Psoas muscle (tissue), 8 donors: ENCODE results near the gene CEP135. TPM values are rescaled to one million over a fixed set of nuclear protein-coding genes. Genes with fewer than 3 reads are reported as not detected.

Experiments
- ATAC-seq, 4 donors: fragments of 200-7000 bp; cut with Tn5 transposase; one replicate each; pipeline ENCODE4 v1.9.1; 2020; ENCODE audit warnings: moderate library complexity in 3 of 4, mild to moderate bottlenecking in 2 of 4
- DNase-seq, 2 donors: peaks; one replicate each; pipeline ENCODE4 v3.0.0-alpha.2; 2020
- H3K27ac ChIP-seq: fragments of 200-600 bp; one replicate; pipeline ENCODE4 v1.8.0; 2022
- H3K27me3 ChIP-seq, 3 donors: fragments of 200-600 bp in 1 of 3; one replicate each; pipeline versions ENCODE4 v1.6.1 to v1.8.0; 2013 to 2022; ENCODE audit warnings: low read length in 2 of 3, mild to moderate bottlenecking in 2 of 3, moderate library complexity in 1 of 3; ENCODE audit not compliant: insufficient read depth in 3 of 3
- H3K36me3 ChIP-seq, 2 donors: fragments of 200-600 bp in 1 of 2; one replicate each; pipeline versions ENCODE4 v1.6.1 to v1.8.0; 2013 to 2022; ENCODE audit warnings: low read depth in 1 of 2, mild to moderate bottlenecking in 1 of 2, moderate library complexity in 1 of 2; ENCODE audit not compliant: insufficient read depth in 1 of 2
- H3K4me1 ChIP-seq: fragments of 200-600 bp; one replicate; pipeline ENCODE4 v1.8.0; 2022
- H3K4me3 ChIP-seq: fragments of 200-600 bp; one replicate; pipeline ENCODE4 v1.8.0; 2022; ENCODE audit warnings: mild to moderate bottlenecking
- H3K9me3 ChIP-seq: fragments of 200-600 bp; one replicate; pipeline ENCODE4 v1.8.0; 2022
- WGBS, 3 donors: extraction: QIAGEN DNeasy Blood & Tissue Kit; methylation state at CpG; one replicate each; pipeline versions ENCODE4 v1.1.6 to v1.1.7; 2013; 5-methylcytosine and 5-hydroxymethylcytosine counted together
- intact Hi-C, 2 donors: fragments of 100-400 bp; cut with DNase I; formaldehyde crosslinking; loops; one replicate each; pipeline versions ENCODE4 v1.11.0 to v1.14.2; 2022
- polyA plus RNA-seq, 3 donors: library from polyadenylated mRNA; stranded (reverse); fragments of 200-250 nt; gene quantifications; one replicate each; pipeline ENCODE4 v1.2.3, GENCODE V29; 2013
- total RNA-seq, 4 donors: library from RNA; stranded (reverse); fragmentation: NEBNext Ultra II Directional in 2 of 4; extraction: Animal tissue kit (Norgen Biotek cat#: 25700) in 2 of 4; gene quantifications; one replicate each; pipeline versions ENCODE4 v1.2.1 to v1.2.4, GENCODE V29; 2021 to 2023
- TF ChIP-seq, protein P1 (sequence below): fragments of 200-600 bp; IDR thresholded peaks from one replicate; pipeline ENCODE4 v1.8.0; 2022; ENCODE audit warnings: antibody characterized with exemption
- donor health status: healthy with polysubstance abuse.
- donor health status: DM: no; HTN: no; CAD: no; lungs with moderate emphysema.
- donor health status: Bipolar disorder and iron deficiency.
- donor health status: healthy.
- donor health status: DM: yes; HTN: yes; CAD: no.
- donor health status: DM: no; HTN: no; CAD: no.
- donor health status: DM: no; HTN: no; CAD: no.
- donor health status: DM: yes; HTN: yes; CAD: no.

CEP135 gene
- total and polyA plus RNA-seq, 7 donors = 0.55 to 2.0 (median 1.6) TPM

DNA sequence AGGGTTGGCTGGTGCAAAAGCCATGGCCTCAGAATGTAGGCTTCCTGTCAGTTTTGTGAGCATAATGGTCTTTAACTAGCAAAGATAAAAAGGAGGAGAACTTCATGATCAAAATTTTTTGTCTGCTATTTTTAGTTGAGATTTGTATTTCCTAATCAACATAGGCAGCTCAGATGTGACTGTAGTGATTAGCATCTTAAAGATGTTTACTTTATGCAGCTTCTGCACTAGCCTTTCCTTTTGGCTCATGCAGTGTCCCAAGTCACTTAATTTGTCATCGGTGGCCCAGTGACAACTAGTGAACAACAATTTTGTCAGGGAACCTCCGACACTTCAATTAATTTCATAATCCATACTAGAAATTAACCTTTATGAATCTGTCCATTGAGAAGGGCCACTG is 109.8 kb downstream of the CEP135 start:
- ATAC-seq (no peak), DNase-seq (no peak)
- Histone ChIP-seq H3K4me1 (no peaks in the 10 kb centered on the region), H3K9me3 (no peaks in the 10 kb centered on the region), H3K27me3 (peaks cover 0 to 3% (median 3%) of the 10 kb centered on the region in 3 donors), H3K4me3 (no peak overlapping the region), H3K27ac (no peak overlapping the region), H3K36me3 (no peaks in the 10 kb centered on the region)
- TF ChIP-seq, protein P1, sequence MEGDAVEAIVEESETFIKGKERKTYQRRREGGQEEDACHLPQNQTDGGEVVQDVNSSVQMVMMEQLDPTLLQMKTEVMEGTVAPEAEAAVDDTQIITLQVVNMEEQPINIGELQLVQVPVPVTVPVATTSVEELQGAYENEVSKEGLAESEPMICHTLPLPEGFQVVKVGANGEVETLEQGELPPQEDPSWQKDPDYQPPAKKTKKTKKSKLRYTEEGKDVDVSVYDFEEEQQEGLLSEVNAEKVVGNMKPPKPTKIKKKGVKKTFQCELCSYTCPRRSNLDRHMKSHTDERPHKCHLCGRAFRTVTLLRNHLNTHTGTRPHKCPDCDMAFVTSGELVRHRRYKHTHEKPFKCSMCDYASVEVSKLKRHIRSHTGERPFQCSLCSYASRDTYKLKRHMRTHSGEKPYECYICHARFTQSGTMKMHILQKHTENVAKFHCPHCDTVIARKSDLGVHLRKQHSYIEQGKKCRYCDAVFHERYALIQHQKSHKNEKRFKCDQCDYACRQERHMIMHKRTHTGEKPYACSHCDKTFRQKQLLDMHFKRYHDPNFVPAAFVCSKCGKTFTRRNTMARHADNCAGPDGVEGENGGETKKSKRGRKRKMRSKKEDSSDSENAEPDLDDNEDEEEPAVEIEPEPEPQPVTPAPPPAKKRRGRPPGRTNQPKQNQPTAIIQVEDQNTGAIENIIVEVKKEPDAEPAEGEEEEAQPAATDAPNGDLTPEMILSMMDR = no peak
- whole genome bisulfite sequencing, 3 donors = 93 to 97% (median 93%) methylated on average over 2 of the region's 2 CpGs
- intact Hi-C loops = no loop called here

DNA sequence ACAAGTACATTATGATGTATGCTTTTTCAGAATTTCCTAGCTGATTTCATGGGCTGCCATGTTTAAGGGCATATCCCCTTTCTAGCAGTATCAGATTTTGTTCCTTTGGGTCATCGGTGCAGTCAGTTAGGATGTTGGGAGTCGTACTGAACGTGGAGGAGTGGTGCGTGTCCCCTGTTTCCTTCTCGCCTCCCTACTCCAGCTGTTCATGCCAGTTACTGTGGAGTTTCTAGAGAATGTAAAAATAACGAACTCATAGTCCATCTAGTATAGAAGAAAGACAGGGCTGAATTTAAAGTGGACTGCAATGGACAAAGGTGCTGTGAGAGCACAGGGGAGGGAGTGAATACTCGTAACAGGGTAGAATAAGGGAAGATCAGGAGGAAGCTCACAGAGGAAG is 111.3 kb downstream of the CEP135 start:
- H3K27me3 ChIP-seq = peaks cover 0 to 3% (median 3%) of the 10 kb centered on the region in 3 donors
- no peaks in the 10 kb centered on the region for H3K9me3 ChIP-seq
- DNase-seq = no peak
- no peak overlapping the region for H3K4me3 ChIP-seq
- H3K36me3 ChIP-seq = no peaks in the 10 kb centered on the region
- TF ChIP-seq, protein P1 = no peak
- intact Hi-C loops = no loop called here
- no peak for ATAC-seq
- no peak overlapping the region for H3K27ac ChIP-seq
- no peaks in the 10 kb centered on the region for H3K4me1 ChIP-seq
- 42 to 51% (median 49%) methylated on average over 7 of the region's 7 CpGs for WGBS, 3 donors

GRCh38 chr4:56062106-56062505 is 113.4 kb downstream of the CEP135 start:
- intact Hi-C loops = no loop called here
- Histone ChIP-seq H3K27ac (no peak overlapping the region), H3K4me3 (no peak overlapping the region), H3K27me3 (peaks cover 0 to 3% (median 0%) of the 10 kb centered on the region in 3 donors), H3K4me1 (no peaks in the 10 kb centered on the region), H3K36me3 (no peaks in the 10 kb centered on the region), H3K9me3 (no peaks in the 10 kb centered on the region)
- ATAC-seq (no peak), DNase-seq (no peak)
- TF ChIP-seq, protein P1 = no peak
- WGBS, 3 donors = 66 to 73% (median 67%) methylated on average over 3 of the region's 3 CpGs

DNA sequence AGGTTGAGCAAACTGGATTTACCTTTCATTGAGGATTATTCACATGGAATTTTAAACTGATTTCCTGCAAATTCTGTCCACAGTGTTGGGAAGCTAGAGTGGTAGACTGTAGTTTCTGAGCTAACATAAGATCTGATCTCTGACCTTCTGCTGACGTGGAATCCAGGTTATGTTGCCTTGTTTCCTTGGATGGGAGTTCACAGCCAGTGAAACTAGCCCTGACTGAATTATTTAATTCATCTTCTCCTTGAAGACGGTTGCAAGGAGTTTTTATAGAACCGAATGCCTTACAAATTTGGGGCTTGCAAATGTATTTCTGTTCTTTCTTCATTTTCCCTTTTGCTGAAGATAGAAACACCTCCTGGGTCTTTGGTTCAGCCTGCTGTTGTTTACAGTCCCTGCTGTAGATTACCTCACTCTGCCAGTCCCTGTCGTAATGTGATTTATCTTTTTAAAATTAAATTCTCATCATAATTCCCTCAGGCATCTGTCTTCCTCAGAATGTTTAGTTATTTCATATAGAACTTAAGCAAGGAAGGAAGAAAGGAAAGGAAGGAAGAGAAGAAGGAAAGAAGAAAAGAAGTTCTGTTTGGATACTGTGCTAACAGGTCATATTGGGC is 113.9 kb downstream of the CEP135 start:
- H3K4me1 ChIP-seq = no peaks in the 10 kb centered on the region
- intact Hi-C loops = no loop called here
- H3K36me3 ChIP-seq = no peaks in the 10 kb centered on the region
- no peak overlapping the region for H3K27ac ChIP-seq
- peaks cover 0 to 3% (median 0%) of the 10 kb centered on the region in 3 donors for H3K27me3 ChIP-seq
- WGBS, 3 donors = 60 to 68% (median 65%) methylated on average over 4 of the region's 4 CpGs
- no peak for ATAC-seq
- H3K4me3 ChIP-seq = no peak overlapping the region
- DNase-seq = no peak
- H3K9me3 ChIP-seq = no peaks in the 10 kb centered on the region
- TF ChIP-seq, protein P1 = no peak

GRCh38 chr4:56066493-56066892 is 117.7 kb downstream of the CEP135 start:
- TF ChIP-seq, protein P1 = no peak
- H3K27ac ChIP-seq = no peak overlapping the region
- H3K9me3 ChIP-seq = no peaks in the 10 kb centered on the region
- no peaks in the 10 kb centered on the region for H3K27me3 ChIP-seq
- intact Hi-C loops = no loop called here
- H3K4me3 ChIP-seq = no peak overlapping the region
- DNase-seq (no peak), ATAC-seq (no peak)
- no peaks in the 10 kb centered on the region for H3K36me3 ChIP-seq
- H3K4me1 ChIP-seq = no peaks in the 10 kb centered on the region
- WGBS, 3 donors = 95 to 99% (median 97%) methylated on average over 2 of the region's 2 CpGs
